WTC11 (cell line): ENCODE results near the gene TBC1D4. TPM values are rescaled to one million over a fixed set of nuclear protein-coding genes. Genes with fewer than 3 reads are reported as not detected.

Source experiments
- ATAC-seq: fragments of 200-7000 bp; cut with Tn5 transposase; 2 replicates; pipeline ENCODE4 v1.10.0; 2021; ENCODE audit warnings: mild to moderate bottlenecking, moderate library complexity
- CTCF ChIA-PET: fragments of 300-600 bp; sonication (Branson Sonifier 250); formaldehyde crosslinking; loops from one replicate; lab custom pipeline; 2021; ENCODE audit warnings: antibody characterized with exemption; lab: Charles Lee
- POLR2A ChIA-PET: fragments of 350-600 bp; sonication (Branson Sonifier 250); formaldehyde crosslinking; loops from one replicate; lab custom pipeline; 2021; ENCODE audit warnings: antibody characterized with exemption; lab: Charles Lee
- DNase-seq: peaks from one replicate; pipeline ENCODE4 v3.0.0; 2021; ENCODE audit warnings: low spot score
- H3K27ac Mint-ChIP-seq: 2 replicates; pipeline ENCODE4 v1.8.0; 2021; ENCODE audit warnings: mixed read lengths
- H3K27me3 Mint-ChIP-seq: 2 replicates; pipeline ENCODE4 v1.8.0; 2021; ENCODE audit warnings: low read depth, mild to moderate bottlenecking, moderate library complexity, mixed read lengths
- H3K36me3 Mint-ChIP-seq: 2 replicates; pipeline ENCODE4 v1.8.0; 2021; ENCODE audit warnings: mixed read lengths
- H3K4me1 Mint-ChIP-seq: 2 replicates; pipeline ENCODE4 v1.8.0; 2022; ENCODE audit warnings: mixed read lengths
- H3K4me3 Mint-ChIP-seq: 2 replicates; pipeline ENCODE4 v1.8.0; 2021; ENCODE audit warnings: mild to moderate bottlenecking, moderate library complexity, mixed read lengths
- H3K9me3 Mint-ChIP-seq: 2 replicates; pipeline ENCODE4 v1.8.0; 2021; ENCODE audit warnings: mixed read lengths
- ATF6 ChIP-seq: sonication (generic); formaldehyde crosslinking; IDR thresholded peaks from 2 replicates; pipeline ENCODE4 v1.8.1; 2023; ENCODE audit warnings: mild to moderate bottlenecking, missing genetic modification reagents
- CBFB ChIP-seq: sonication (generic); formaldehyde crosslinking; IDR thresholded peaks from 2 replicates; pipeline ENCODE4 v1.8.1; 2022; ENCODE audit warnings: mild to moderate bottlenecking, low read depth, missing genetic modification reagents
- CREB1 ChIP-seq: sonication (generic); formaldehyde crosslinking; IDR thresholded peaks from 2 replicates; pipeline ENCODE4 v1.8.0; 2023; ENCODE audit warnings: mild to moderate bottlenecking, missing genetic modification reagents
- CTCF ChIP-seq: fragments of 200-600 bp; IDR thresholded peaks from 2 replicates; pipeline ENCODE4 v1.8.0; 2022; ENCODE audit warnings: antibody characterized with exemption
- EMX1 ChIP-seq: fragments of 250-450 bp; sonication (Bioruptor Pico); IDR thresholded peaks from 2 replicates; pipeline ENCODE4 v1.8.0; 2021; ENCODE audit warnings: mild to moderate bottlenecking
- ESRRA ChIP-seq: sonication (generic); formaldehyde crosslinking; IDR thresholded peaks from 2 replicates; pipeline ENCODE4 v1.8.1; 2022; ENCODE audit warnings: mild to moderate bottlenecking, missing genetic modification reagents, borderline replicate concordance
- ETV6 ChIP-seq: sonication (generic); formaldehyde crosslinking; IDR thresholded peaks from 2 replicates; pipeline ENCODE4 v1.8.1; 2022; ENCODE audit warnings: mild to moderate bottlenecking, missing genetic modification reagents
- GTF2I ChIP-seq: fragments of 250-450 bp; sonication (Bioruptor Pico); conservative IDR thresholded peaks from 2 replicates; pipeline ENCODE4 v1.4.0; 2021; ENCODE audit warnings: mild to moderate bottlenecking
- HMGA2 ChIP-seq: fragments of 250-450 bp; sonication (Bioruptor Pico); IDR thresholded peaks from 2 replicates; pipeline ENCODE4 v1.4.0; 2021; ENCODE audit warnings: mild to moderate bottlenecking, moderate library complexity
- HMGXB4 ChIP-seq: sonication (generic); formaldehyde crosslinking; IDR thresholded peaks from 2 replicates; pipeline ENCODE4 v1.8.1; 2023; ENCODE audit warnings: mild to moderate bottlenecking, moderate library complexity, missing genetic modification reagents
- IRF2 ChIP-seq: sonication (generic); formaldehyde crosslinking; IDR thresholded peaks from 2 replicates; pipeline ENCODE4 v1.8.0; 2022; ENCODE audit warnings: low read depth, missing genetic modification reagents, borderline replicate concordance
- NFATC4 ChIP-seq: fragments of 250-450 bp; sonication (Bioruptor Pico); IDR thresholded peaks from 2 replicates; pipeline ENCODE4 v1.9.0; 2021; ENCODE audit warnings: mild to moderate bottlenecking
- PRRX2 ChIP-seq: fragments of 250-450 bp; sonication (Bioruptor Pico); IDR thresholded peaks from 2 replicates; pipeline ENCODE4 v1.8.0; 2021; ENCODE audit warnings: mild to moderate bottlenecking
- RORB ChIP-seq: fragments of 250-450 bp; sonication (Bioruptor Pico); IDR thresholded peaks from 2 replicates; pipeline ENCODE4 v1.9.0; 2021; ENCODE audit warnings: mild to moderate bottlenecking
- SMAD3 ChIP-seq: sonication (generic); formaldehyde crosslinking; IDR thresholded peaks from 2 replicates; pipeline ENCODE4 v1.8.0; 2022; ENCODE audit warnings: missing genetic modification reagents, mild to moderate bottlenecking, borderline replicate concordance
- TCF7 ChIP-seq: sonication (generic); formaldehyde crosslinking; IDR thresholded peaks from 2 replicates; pipeline ENCODE4 v1.8.0; 2022; ENCODE audit warnings: mild to moderate bottlenecking, low read depth, missing genetic modification reagents, moderate library complexity
- USF2 ChIP-seq: sonication (generic); formaldehyde crosslinking; IDR thresholded peaks from 2 replicates; pipeline ENCODE4 v1.8.1; 2023; ENCODE audit warnings: mild to moderate bottlenecking, missing genetic modification reagents, moderate library complexity
- ZMAT4 ChIP-seq: fragments of 250-450 bp; sonication (Bioruptor Pico); IDR thresholded peaks from 2 replicates; pipeline ENCODE4 v1.9.0; 2021; ENCODE audit warnings: mild to moderate bottlenecking
- ZNF138 ChIP-seq: sonication (generic); formaldehyde crosslinking; conservative IDR thresholded peaks from 2 replicates; pipeline ENCODE4 v1.8.1; 2022; ENCODE audit warnings: mild to moderate bottlenecking, moderate library complexity, missing genetic modification reagents
- total RNA-seq: library from RNA; stranded (reverse); gene quantifications from 3 replicates; pipeline ENCODE4 v1.2.3, GENCODE V29; 2021
- TF ChIP-seq, protein P1 (sequence below): sonication (generic); formaldehyde crosslinking; IDR thresholded peaks from 2 replicates; pipeline ENCODE4 v1.8.1; 2023; ENCODE audit warnings: mild to moderate bottlenecking, missing genetic modification reagents
- TF ChIP-seq, protein P2 (sequence below): sonication (generic); formaldehyde crosslinking; IDR thresholded peaks from 2 replicates; pipeline ENCODE4 v1.8.1; 2022; ENCODE audit warnings: mild to moderate bottlenecking, moderate library complexity, missing genetic modification reagents
- TF ChIP-seq, protein P3 (sequence below): sonication (generic); formaldehyde crosslinking; IDR thresholded peaks from 2 replicates; pipeline ENCODE4 v1.8.0; 2022; ENCODE audit warnings: mild to moderate bottlenecking, missing genetic modification reagents

The TBC1D4 gene
- total RNA-seq, 1 experiment from 2014 or later: 37.1 TPM

- no peaks in the 10 kb centered on the region for H3K27me3 Mint-ChIP-seq
- H3K4me3 Mint-ChIP-seq: no peak overlapping the region
- TF ChIP-seq USF2 (CRISPR knock-in tag): no peak
- TF ChIP-seq TCF7 (CRISPR knock-in tag): no peak
- no peak for TF ChIP-seq ZNF138
- TF ChIP-seq HMGA2: no peak
- TF ChIP-seq ATF6 (CRISPR knock-in tag): no peak
- TF ChIP-seq, protein P1, sequence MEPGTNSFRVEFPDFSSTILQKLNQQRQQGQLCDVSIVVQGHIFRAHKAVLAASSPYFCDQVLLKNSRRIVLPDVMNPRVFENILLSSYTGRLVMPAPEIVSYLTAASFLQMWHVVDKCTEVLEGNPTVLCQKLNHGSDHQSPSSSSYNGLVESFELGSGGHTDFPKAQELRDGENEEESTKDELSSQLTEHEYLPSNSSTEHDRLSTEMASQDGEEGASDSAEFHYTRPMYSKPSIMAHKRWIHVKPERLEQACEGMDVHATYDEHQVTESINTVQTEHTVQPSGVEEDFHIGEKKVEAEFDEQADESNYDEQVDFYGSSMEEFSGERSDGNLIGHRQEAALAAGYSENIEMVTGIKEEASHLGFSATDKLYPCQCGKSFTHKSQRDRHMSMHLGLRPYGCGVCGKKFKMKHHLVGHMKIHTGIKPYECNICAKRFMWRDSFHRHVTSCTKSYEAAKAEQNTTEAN (CRISPR knock-in tag): no peak
- TF ChIP-seq NFATC4 (CRISPR knock-in tag): no peak
- no peak for TF ChIP-seq PRRX2
- no peak for TF ChIP-seq GTF2I (CRISPR knock-in tag)
- TF ChIP-seq, protein P2, sequence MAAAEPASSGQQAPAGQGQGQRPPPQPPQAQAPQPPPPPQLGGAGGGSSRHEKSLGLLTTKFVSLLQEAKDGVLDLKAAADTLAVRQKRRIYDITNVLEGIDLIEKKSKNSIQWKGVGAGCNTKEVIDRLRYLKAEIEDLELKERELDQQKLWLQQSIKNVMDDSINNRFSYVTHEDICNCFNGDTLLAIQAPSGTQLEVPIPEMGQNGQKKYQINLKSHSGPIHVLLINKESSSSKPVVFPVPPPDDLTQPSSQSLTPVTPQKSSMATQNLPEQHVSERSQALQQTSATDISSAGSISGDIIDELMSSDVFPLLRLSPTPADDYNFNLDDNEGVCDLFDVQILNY (CRISPR knock-in tag): no peak
- no peak for TF ChIP-seq CREB1 (CRISPR knock-in tag)
- TF ChIP-seq HMGXB4 (CRISPR knock-in tag): no peak
- no peak for TF ChIP-seq ZMAT4
- H3K4me1 Mint-ChIP-seq: no peaks in the 10 kb centered on the region
- ChIA-PET CTCF (no interaction called here), POLR2A (no interaction called here)
- no peak for DNase-seq
- no peak overlapping the region for H3K27ac Mint-ChIP-seq
- peaks cover 5% of the 10 kb centered on the region for H3K9me3 Mint-ChIP-seq
- no peaks in the 10 kb centered on the region for H3K36me3 Mint-ChIP-seq
- ATAC-seq: peak; percentile 22; the same call in 1 of the 2 replicates
These were observed 25.3 kb upstream of the TBC1D4 start for GRCh38 chr13:75507027-75508001.

DNA sequence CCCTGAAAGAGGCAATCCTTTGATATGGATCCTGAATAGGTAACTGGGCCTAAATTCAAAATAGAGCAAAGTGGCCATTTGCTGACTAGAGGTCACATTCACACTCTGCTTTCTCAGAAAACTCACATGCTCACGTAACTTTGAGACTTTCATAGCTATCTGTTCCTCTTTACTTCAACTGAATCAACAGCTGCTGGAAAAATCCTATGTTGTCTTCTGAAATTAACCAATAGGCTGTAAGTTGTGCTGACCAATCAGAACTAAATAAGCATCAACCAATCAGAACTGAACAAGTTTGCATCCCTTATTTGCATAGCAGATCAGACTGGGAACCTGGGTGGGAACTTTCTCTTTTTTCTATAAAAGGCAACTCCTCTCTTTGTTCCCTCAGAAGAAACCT lies 24.0 kb upstream of the TBC1D4 start:
- no peaks in the 10 kb centered on the region for H3K27me3 Mint-ChIP-seq
- CTCF ChIA-PET: no interaction called here
- H3K9me3 Mint-ChIP-seq: peaks cover 5% of the 10 kb centered on the region
- no peak overlapping the region for H3K27ac Mint-ChIP-seq
- no peaks in the 10 kb centered on the region for H3K4me1 Mint-ChIP-seq
- H3K36me3 Mint-ChIP-seq: no peaks in the 10 kb centered on the region
- POLR2A ChIA-PET: no interaction called here
- no peak for ATAC-seq
- no peak overlapping the region for H3K4me3 Mint-ChIP-seq
- no peak for DNase-seq
- no peak for TF ChIP-seq SMAD3 (CRISPR knock-in tag)
- TF ChIP-seq ETV6: no peak
- TF ChIP-seq, protein P3, sequence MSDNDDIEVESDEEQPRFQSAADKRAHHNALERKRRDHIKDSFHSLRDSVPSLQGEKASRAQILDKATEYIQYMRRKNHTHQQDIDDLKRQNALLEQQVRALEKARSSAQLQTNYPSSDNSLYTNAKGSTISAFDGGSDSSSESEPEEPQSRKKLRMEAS (CRISPR knock-in tag): no peak
- no peak for TF ChIP-seq EMX1 (CRISPR knock-in tag)
- no peak for TF ChIP-seq IRF2 (CRISPR knock-in tag)
- no peak for TF ChIP-seq ESRRA (CRISPR knock-in tag)
- TF ChIP-seq CBFB (CRISPR knock-in tag): no peak
- TF ChIP-seq RORB (CRISPR knock-in tag): no peak
- no peak for TF ChIP-seq CTCF
